HEK293 (cell line): ENCODE results near the gene RAB23.

Source experiments
- CTCF ChIP-seq: fragments of 450-650 bp; formaldehyde crosslinking; IDR thresholded peaks from 2 replicates; pipeline ENCODE4 v1.5.1; 2016; ENCODE audit warnings: missing biosample characterization, missing genetic modification characterization
- REST ChIP-seq: fragments of 450-650 bp; formaldehyde crosslinking; IDR thresholded peaks from 2 replicates; pipeline ENCODE4 v1.5.1; 2016; ENCODE audit warnings: missing biosample characterization, missing genetic modification characterization
- YY2 ChIP-seq: fragments of 450-650 bp; formaldehyde crosslinking; IDR thresholded peaks from 2 replicates; pipeline ENCODE4 v1.5.1; 2016; ENCODE audit warnings: missing biosample characterization, missing genetic modification characterization
- ZBTB11 ChIP-seq: fragments of 450-650 bp; formaldehyde crosslinking; conservative IDR thresholded peaks from 2 replicates; pipeline ENCODE4 v1.5.1; 2016; ENCODE audit warnings: low read depth, missing biosample characterization, missing genetic modification characterization
- ZNF23 ChIP-seq: fragments of 450-650 bp; formaldehyde crosslinking; IDR thresholded peaks from 2 replicates; pipeline ENCODE4 v1.5.1; 2016; ENCODE audit warnings: missing biosample characterization, missing genetic modification characterization, borderline replicate concordance
- ZNF280D ChIP-seq: fragments of 450-650 bp; formaldehyde crosslinking; IDR thresholded peaks from 2 replicates; pipeline ENCODE4 v1.5.1; 2016; ENCODE audit warnings: missing biosample characterization, missing genetic modification characterization
- ZNF292 ChIP-seq: fragments of 450-650 bp; formaldehyde crosslinking; IDR thresholded peaks from 2 replicates; pipeline ENCODE4 v1.5.1; 2016; ENCODE audit warnings: low read depth, missing biosample characterization, missing genetic modification characterization, borderline replicate concordance
- ZNF37A ChIP-seq: fragments of 450-650 bp; IDR thresholded peaks from 2 replicates; pipeline ENCODE4 v1.5.1; 2018; ENCODE audit warnings: missing biosample characterization, missing genetic modification characterization

GRCh38 chr6:57142178-57142525, 80.0 kb downstream of the RAB23 start:
- TF ChIP-seq CTCF (tag by site-specific recombination) (no peak), ZNF280D (tag by site-specific recombination) (no peak), REST (tag by site-specific recombination) (no peak), ZNF292 (tag by site-specific recombination) (no peak), ZBTB11 (tag by site-specific recombination) (no peak), YY2 (tag by site-specific recombination) (no peak), ZNF37A (no peak), ZNF23 (tag by site-specific recombination) (no peak)
